Lung (tissue), 12 donors: ENCODE measurements around the gene PIGP. TPM values are rescaled to one million over a fixed set of nuclear protein-coding genes. Genes with fewer than 3 reads are reported as not detected.
"Not testable (repeated sequence)": the region's sequence is repeated elsewhere in the genome, so short reads cannot be mapped to it uniquely, and the experiment has no call there.

ENCODE experiments used
- ATAC-seq: fragments of 200-7000 bp; cut with Tn5 transposase; one replicate; pipeline ENCODE4 v1.9.1; 2020; ENCODE audit warnings: moderate number of reproducible peaks; ENCODE audit not compliant: insufficient read depth, low FRiP score
- DNase-seq, 3 donors: peaks; one replicate each; pipeline ENCODE4 v3.0.0-alpha.2; 2013 to 2017
- H3K27ac ChIP-seq, 2 donors: one replicate each; pipeline ENCODE4 v1.5.1; 2013; ENCODE audit warnings: mild to moderate bottlenecking in 2 of 2, moderate library complexity in 2 of 2, control low read depth in 1 of 2, inconsistent platforms in 1 of 2, low read depth in 1 of 2, low read length in 1 of 2
- H3K27me3 ChIP-seq, 3 donors: one replicate each; pipeline ENCODE4 v1.5.1; 2013; ENCODE audit warnings: low read length in 2 of 3; ENCODE audit not compliant: control insufficient read depth in 3 of 3, insufficient read depth in 3 of 3
- H3K36me3 ChIP-seq, 4 donors: one replicate each; pipeline ENCODE4 v1.5.1; 2013; ENCODE audit warnings: low read length in 4 of 4, mild to moderate bottlenecking in 1 of 4, moderate library complexity in 1 of 4; ENCODE audit not compliant: control insufficient read depth in 4 of 4, insufficient read depth in 4 of 4
- H3K4me1 ChIP-seq, 5 donors: one replicate each; pipeline ENCODE4 v1.5.1; 2013; ENCODE audit warnings: low read length in 5 of 5, mild to moderate bottlenecking in 2 of 5, moderate library complexity in 1 of 5; ENCODE audit not compliant: control insufficient read depth in 5 of 5, insufficient read depth in 5 of 5
- H3K4me3 ChIP-seq: one replicate; pipeline ENCODE4 v1.5.1; 2013; ENCODE audit warnings: mild to moderate bottlenecking, control low read depth, moderate library complexity
- H3K9ac ChIP-seq, 2 donors: one replicate each; pipeline ENCODE4 v1.5.1; 2013; ENCODE audit warnings: low read length in 2 of 2, control low read depth in 1 of 2; ENCODE audit not compliant: insufficient read depth in 1 of 2
- H3K9me3 ChIP-seq, 4 donors: one replicate each; pipeline ENCODE4 v1.5.1; 2013; ENCODE audit warnings: low read length in 3 of 4, mild to moderate bottlenecking in 1 of 4, moderate library complexity in 1 of 4; ENCODE audit not compliant: control insufficient read depth in 4 of 4, insufficient read depth in 3 of 4
- WGBS, 2 donors: extraction: QIAGEN DNeasy Blood & Tissue Kit; methylation state at CpG; one replicate each; pipeline ENCODE4 v1.1.7; 2013; 5-methylcytosine and 5-hydroxymethylcytosine counted together
- polyA plus RNA-seq, 2 donors: library from polyadenylated mRNA; stranded (reverse); fragments of 200-250 nt; gene quantifications; one replicate each; pipeline ENCODE4 v1.2.1, GENCODE V29; 2013
- total RNA-seq, 2 donors: library from RNA; depleted of rRNA in 1 of 2; stranded (reverse); fragments of >200 nt in 1 of 2; gene quantifications; one replicate each; pipeline ENCODE4 v1.2.1, GENCODE V29; 2014 to 2021
- TF ChIP-seq, protein P1 (sequence below): IDR thresholded peaks from 2 replicates; pipeline ENCODE4 v1.5.1; 2012; ENCODE audit warnings: mild to moderate bottlenecking; ENCODE audit errors: control extremely low read depth, extremely low read depth
- donor health status: control.
- donor health status: control.
- donor health status: Bipolar disorder and iron deficiency.
- donor health status: healthy.
- donor health status: DM: yes; HTN: yes; CAD: no.

The PIGP gene
- total and polyA plus RNA-seq, 4 donors = 18.6 to 30.6 (median 24.1) TPM

DNA sequence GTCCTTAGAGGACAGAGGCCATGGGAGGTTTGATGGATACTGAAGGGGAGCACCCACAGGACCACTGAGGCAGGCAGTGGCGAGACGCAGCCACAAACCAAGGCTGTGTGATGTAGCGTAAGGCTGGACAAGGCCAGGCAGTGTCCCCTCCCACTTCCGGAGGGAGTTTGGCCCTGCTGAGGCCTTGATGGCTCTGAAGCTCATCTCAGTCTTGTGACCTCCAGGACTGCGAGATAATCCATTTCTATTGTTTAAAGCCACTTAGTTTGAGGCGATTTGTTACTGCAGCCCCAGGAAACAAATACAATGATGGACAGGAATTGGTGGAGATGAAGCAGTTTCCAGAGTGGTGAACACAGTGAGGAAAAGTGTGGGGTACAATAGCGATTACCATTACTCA, 15.3 kb downstream of the PIGP start:
- no peak for DNase-seq
- no peak overlapping the region for H3K27ac ChIP-seq
- peaks cover 0 to 3% (median 0%) of the 10 kb centered on the region in 4 donors for H3K9me3 ChIP-seq
- H3K36me3 ChIP-seq = no peaks in the 10 kb centered on the region
- no peak overlapping the region for H3K9ac ChIP-seq
- H3K4me3 ChIP-seq = no peak overlapping the region
- H3K4me1 ChIP-seq = peaks cover 0 to 9% (median 5%) of the 10 kb centered on the region in 5 donors
- no peaks in the 10 kb centered on the region for H3K27me3 ChIP-seq
- no peak for ATAC-seq
- TF ChIP-seq, protein P1, sequence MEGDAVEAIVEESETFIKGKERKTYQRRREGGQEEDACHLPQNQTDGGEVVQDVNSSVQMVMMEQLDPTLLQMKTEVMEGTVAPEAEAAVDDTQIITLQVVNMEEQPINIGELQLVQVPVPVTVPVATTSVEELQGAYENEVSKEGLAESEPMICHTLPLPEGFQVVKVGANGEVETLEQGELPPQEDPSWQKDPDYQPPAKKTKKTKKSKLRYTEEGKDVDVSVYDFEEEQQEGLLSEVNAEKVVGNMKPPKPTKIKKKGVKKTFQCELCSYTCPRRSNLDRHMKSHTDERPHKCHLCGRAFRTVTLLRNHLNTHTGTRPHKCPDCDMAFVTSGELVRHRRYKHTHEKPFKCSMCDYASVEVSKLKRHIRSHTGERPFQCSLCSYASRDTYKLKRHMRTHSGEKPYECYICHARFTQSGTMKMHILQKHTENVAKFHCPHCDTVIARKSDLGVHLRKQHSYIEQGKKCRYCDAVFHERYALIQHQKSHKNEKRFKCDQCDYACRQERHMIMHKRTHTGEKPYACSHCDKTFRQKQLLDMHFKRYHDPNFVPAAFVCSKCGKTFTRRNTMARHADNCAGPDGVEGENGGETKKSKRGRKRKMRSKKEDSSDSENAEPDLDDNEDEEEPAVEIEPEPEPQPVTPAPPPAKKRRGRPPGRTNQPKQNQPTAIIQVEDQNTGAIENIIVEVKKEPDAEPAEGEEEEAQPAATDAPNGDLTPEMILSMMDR = no peak
- 90 to 92% methylated on average over 7 of the region's 7 CpGs for WGBS, 2 donors

DNA sequence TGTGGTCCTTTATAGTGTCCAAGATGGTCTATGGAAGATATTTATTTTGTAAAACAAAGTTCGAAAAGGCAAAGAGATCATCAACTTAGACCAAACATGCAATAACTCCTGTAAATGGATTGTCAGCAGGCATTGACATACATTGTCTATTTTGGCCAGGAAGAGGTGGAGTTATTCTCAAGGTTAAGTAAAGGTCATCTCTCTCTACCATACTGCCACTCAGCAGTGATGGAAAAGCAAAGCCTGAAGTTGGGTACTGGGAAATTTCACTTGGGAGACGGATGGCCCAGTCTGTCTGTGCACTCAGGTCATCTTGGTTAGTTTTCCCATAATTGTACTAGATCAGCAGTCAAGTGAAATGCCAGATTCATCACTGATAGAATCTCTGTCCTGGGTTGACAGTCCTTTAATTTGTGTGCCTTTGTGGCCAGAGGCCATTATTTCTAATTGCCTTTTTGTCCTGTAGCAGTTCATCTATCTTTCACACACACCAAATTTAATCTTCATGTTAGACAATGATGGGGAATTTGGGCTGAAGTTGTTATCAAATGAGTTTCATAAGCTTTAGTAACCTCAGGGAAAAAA, 17.5 kb downstream of the PIGP start:
- DNase-seq = no peak
- H3K4me3 ChIP-seq = no peak overlapping the region
- H3K9me3 ChIP-seq = peaks cover 0 to 3% (median 0%) of the 10 kb centered on the region in 4 donors
- TF ChIP-seq, protein P1 = no peak
- WGBS, 2 donors = 80 to 85% methylated on average over 2 of the region's 2 CpGs
- H3K9ac ChIP-seq = no peak overlapping the region
- H3K27ac ChIP-seq = no peak overlapping the region
- H3K4me1 ChIP-seq = peaks cover 0 to 4% (median under 1%) of the 10 kb centered on the region in 5 donors
- H3K27me3 ChIP-seq = no peaks in the 10 kb centered on the region
- no peak for ATAC-seq
- no peaks in the 10 kb centered on the region for H3K36me3 ChIP-seq

DNA sequence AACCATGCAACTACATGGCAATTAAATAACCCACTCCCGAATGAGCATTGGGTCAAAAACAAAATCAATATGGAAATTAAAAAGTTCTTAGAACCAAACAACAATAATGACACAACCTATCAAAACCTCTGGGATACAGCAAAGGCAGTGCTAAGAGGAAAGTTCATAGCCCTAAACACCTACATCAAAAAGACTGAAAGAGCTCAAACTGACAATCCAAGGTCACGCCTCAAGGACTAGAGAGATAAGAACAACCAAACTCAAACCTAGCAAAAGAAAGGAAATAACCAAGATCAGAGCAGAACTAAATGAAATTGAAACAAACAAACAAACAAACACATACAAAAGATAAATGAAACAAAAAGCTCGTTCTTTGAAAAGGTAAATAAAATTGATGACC, 23.1 kb downstream of the PIGP start:
- not testable (repeated sequence) for H3K9ac ChIP-seq, ATAC-seq, H3K9me3 ChIP-seq, DNase-seq, H3K4me1 ChIP-seq, H3K4me3 ChIP-seq, H3K36me3 ChIP-seq, H3K27me3 ChIP-seq, H3K27ac ChIP-seq
- WGBS, 2 donors = 88 to 89% methylated on average over 3 of the region's 3 CpGs

DNA sequence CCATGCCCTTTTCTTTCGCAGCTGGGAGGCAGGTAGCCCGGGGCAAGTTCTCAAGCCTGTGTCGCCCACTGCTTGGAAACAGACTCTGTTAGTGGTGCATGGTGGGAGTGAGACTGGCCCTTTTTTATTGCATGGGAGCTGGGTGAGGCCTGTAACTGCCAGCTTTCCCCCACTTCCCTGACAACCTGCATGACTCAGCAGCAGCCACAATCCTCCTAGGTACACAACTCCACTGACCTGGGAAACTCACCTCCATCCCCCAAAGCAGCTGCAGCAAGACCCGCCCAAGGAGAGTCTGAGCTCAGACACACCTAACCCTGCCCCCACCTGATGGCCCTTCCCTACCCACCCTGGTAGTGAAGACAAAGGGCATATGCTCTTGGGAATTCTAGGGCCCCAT, 25.8 kb downstream of the PIGP start:
- no peak for DNase-seq
- no peak for ATAC-seq
- H3K27me3 ChIP-seq = no peaks in the 10 kb centered on the region
- no peaks in the 10 kb centered on the region for H3K4me1 ChIP-seq
- H3K27ac ChIP-seq = no peak overlapping the region
- H3K9ac ChIP-seq = no peak overlapping the region
- no peaks in the 10 kb centered on the region for H3K36me3 ChIP-seq
- 97% methylated on average over 4 of the region's 4 CpGs for WGBS, 2 donors
- TF ChIP-seq, protein P1 = no peak
- no peak overlapping the region for H3K4me3 ChIP-seq
- no peaks in the 10 kb centered on the region for H3K9me3 ChIP-seq
